AG09309 (cell line): ENCODE results near the gene ZNF783.
"Not testable (repeated sequence)": the region's sequence is repeated elsewhere in the genome, so short reads cannot be mapped to it uniquely, and the experiment has no call there.

Experiments used
- DNase-seq: peaks from one replicate; pipeline ENCODE4 v3.0.0-alpha.2; 2010; ENCODE audit warnings: low read depth
- H3K4me3 ChIP-seq: 2 replicates; pipeline ENCODE4 v1.5.1; 2011; ENCODE audit warnings: mild to moderate bottlenecking, low read depth, low read length, moderate library complexity; ENCODE audit not compliant: control insufficient read depth
- TF ChIP-seq, protein P1 (sequence below): IDR thresholded peaks from 2 replicates; pipeline ENCODE4 v1.5.1; 2011; ENCODE audit warnings: mild to moderate bottlenecking, low read depth, low read length, inconsistent platforms; ENCODE audit not compliant: insufficient read depth, control insufficient read depth; ENCODE audit errors: missing control alignments

The ZNF783 gene

DNA sequence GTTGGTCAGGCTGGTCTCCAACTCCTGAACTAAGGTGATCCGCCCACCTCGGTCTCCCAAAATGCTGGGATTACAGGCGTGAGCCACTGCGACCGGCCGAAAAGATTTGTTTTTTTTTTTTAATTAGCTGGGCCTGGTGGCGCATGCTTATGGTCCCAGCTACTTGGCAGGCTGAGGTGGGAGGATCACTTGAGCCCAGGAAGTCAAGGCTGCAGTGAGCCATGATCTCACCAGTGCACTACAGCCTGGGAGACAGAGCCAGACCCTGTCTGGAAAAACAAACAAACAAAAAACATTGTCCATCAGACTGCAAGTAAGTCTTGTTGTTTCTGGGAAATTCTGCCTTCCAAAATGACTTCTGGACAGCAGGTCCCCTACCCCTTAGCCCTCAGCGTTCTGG, 38.8 kb upstream of the ZNF783 start:
- H3K4me3 ChIP-seq: no peak overlapping the region
- TF ChIP-seq, protein P1, sequence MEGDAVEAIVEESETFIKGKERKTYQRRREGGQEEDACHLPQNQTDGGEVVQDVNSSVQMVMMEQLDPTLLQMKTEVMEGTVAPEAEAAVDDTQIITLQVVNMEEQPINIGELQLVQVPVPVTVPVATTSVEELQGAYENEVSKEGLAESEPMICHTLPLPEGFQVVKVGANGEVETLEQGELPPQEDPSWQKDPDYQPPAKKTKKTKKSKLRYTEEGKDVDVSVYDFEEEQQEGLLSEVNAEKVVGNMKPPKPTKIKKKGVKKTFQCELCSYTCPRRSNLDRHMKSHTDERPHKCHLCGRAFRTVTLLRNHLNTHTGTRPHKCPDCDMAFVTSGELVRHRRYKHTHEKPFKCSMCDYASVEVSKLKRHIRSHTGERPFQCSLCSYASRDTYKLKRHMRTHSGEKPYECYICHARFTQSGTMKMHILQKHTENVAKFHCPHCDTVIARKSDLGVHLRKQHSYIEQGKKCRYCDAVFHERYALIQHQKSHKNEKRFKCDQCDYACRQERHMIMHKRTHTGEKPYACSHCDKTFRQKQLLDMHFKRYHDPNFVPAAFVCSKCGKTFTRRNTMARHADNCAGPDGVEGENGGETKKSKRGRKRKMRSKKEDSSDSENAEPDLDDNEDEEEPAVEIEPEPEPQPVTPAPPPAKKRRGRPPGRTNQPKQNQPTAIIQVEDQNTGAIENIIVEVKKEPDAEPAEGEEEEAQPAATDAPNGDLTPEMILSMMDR: no peak
- DNase-seq: no peak

DNA sequence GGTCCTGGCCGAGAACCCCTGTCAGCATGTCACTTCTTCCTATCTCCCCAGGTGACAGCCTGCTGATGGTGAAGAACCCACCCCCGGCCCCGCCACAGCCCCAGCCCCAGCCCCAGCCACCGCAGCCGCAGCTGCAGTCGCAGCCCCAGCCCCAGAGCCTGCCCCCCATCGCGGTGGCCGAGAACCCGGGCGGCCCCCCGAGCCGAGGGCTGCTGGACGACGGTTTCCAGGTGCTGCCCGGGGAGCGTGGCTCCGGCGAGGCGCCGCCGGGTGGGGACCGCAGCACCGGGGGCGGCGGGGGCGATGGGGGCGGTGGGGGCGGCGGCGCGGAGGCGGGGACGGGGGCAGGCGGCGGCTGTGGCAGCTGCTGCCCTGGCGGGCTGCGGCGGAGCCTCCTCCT, 38.2 kb upstream of the ZNF783 start:
- TF ChIP-seq, protein P1: no peak
- no peak for DNase-seq
- no peak overlapping the region for H3K4me3 ChIP-seq

DNA sequence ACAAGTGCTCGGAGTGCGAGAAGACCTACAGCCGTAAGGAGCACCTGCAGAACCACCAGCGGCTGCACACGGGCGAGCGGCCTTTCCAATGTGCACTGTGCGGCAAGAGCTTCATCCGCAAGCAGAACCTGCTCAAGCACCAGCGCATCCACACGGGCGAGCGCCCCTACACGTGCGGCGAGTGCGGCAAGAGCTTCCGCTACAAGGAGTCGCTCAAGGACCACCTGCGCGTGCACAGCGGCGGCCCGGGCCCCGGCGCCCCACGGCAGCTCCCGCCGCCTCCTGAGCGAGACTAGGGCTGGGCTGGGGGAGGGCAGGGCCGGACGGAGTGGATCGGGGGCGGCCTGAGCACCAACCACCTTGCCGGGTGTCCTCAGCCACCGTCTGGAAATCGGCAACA, 37.6 kb upstream of the ZNF783 start:
- TF ChIP-seq, protein P1: no peak
- no peak for DNase-seq
- H3K4me3 ChIP-seq: no peak overlapping the region

DNA sequence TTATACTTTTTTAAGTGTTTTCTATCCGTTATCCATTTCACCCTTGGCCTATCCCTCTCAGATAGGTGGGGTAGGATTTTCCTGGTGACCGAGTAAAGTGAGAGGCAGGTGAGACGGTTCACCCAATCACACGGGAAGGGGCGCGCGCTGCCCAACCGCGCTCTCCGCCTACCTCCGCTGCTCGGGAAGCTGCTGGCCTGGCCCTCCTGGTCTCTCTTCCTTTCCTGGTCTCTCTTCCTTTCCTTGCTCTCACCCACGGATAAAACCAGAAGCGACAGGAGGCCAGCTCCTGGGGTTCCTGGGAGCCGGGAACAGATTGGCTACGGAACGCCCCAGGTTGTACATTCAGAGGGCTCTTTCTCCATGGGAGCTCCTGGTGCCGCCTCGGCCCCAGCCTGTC, 36.9 kb upstream of the ZNF783 start:
- TF ChIP-seq, protein P1: no peak
- H3K4me3 ChIP-seq: no peak overlapping the region
- no peak for DNase-seq

DNA sequence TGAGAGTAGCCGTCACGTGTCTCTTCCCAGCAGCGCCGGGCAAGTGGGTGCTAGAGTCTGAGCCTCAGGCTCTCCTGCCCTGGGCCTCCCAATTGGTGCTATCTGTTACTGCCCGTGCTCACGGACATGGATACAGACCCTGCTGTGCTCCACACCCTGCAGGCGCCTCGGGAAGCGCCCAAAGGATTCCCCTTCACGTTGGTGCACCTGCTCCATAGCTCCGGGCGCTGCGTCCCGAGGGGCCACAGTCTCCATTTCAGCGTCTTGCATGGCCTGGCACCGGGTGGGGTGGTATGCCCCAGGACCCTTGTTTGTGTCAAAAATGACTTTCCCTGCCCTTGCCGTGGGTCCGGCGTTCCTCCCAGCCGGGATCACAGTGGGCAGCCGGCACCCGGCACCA, 36.3 kb upstream of the ZNF783 start:
- no peak for DNase-seq
- no peak overlapping the region for H3K4me3 ChIP-seq
- TF ChIP-seq, protein P1: no peak

DNA sequence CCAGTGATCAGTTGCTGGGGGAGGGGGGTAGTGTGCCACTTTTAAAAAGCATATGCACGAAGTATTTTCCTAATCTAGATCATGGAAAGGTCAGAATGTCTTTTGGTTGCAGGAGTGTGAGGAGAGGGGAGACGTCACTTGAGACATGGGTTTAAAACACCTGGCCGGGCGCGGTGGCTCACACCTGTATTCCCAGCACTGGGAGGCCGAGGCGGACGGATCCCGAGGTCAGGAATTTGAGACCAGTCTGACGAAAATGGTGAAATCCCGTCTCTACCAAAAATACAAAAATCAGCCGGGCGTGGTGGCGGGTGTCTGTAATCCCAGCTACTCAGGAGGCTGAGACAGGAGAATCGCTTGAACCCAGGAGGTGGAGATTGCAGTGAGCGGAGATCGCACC, 35.6 kb upstream of the ZNF783 start:
- not testable (repeated sequence) for DNase-seq, H3K4me3 ChIP-seq

DNA sequence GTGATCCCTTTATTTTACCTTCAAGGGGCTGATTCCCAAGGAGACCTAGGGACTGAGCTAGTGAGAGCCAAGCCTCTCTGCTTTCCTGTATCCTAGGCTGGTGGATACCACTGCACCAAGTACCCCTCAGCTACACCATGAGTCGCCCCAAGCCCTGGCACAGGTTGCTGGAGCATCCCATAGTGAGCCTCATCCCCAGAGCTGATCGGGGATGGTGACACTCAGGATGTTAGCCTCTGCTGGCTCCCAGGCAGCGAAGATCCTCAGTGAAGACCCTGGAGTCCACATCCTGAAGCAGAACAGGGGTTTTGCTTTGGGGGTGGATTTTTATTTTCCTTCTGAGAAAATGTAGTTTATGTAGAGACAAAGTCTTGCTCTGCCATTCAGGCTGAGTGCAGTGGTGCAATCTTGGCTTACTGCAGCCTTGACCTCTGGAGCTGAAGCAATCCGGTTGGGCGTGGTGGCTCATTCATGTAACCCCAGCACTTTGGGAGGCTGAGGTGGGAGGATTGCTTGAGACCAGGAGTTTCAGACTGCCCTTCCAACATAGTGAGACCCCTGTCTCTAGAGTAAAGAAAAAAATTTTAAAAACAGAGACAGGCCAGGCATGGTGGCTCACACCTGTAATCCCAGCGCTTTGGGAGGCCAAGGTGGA, 35.0 kb upstream of the ZNF783 start:
- no peak for DNase-seq
- TF ChIP-seq, protein P1: no peak

More for the DNA sequence above, 35.0 kb upstream of the ZNF783 start:
- H3K4me3 ChIP-seq: no peak overlapping the region
